HG03060 (cell line): ENCODE data around the gene KIF3A.

ENCODE experiments used
- ATAC-seq: cut with Tn5 transposase; IDR thresholded peaks from one replicate; pipeline ENCODE4 v1.9.1; 2021; ENCODE audit warnings: low read depth, moderate number of reproducible peaks; ENCODE audit not compliant: unreplicated experiment

KIF3A gene

GRCh38 chr5:132771503-132771998, 34.2 kb upstream of the KIF3A start:
- ATAC-seq, result no peak

- no peak for ATAC-seq
Observed at GRCh38 chr5:132770476-132771159, 33.3 kb upstream of the KIF3A start.

- ATAC-seq, result no peak
Observed at GRCh38 chr5:132768485-132768868, 31.1 kb upstream of the KIF3A start.

GRCh38 chr5:132767150-132767549, 29.8 kb upstream of the KIF3A start:
- ATAC-seq, result no peak

GRCh38 chr5:132766806-132767055, 29.4 kb upstream of the KIF3A start:
- no peak for ATAC-seq

GRCh38 chr5:132766020-132766805, 28.9 kb upstream of the KIF3A start:
- ATAC-seq, result no peak

- no peak for ATAC-seq
Observed at GRCh38 chr5:132765311-132766019, 28.1 kb upstream of the KIF3A start.

- ATAC-seq, result no peak
Observed at GRCh38 chr5:132764671-132765238, 27.4 kb upstream of the KIF3A start.

- ATAC-seq, result no peak
Observed at GRCh38 chr5:132764051-132764450, 26.7 kb upstream of the KIF3A start.

- ATAC-seq, result no peak
Observed at GRCh38 chr5:132763181-132764036, 26.1 kb upstream of the KIF3A start.

GRCh38 chr5:132762246-132763000, 25.1 kb upstream of the KIF3A start:
- ATAC-seq, result no peak

- no peak for ATAC-seq
Observed at GRCh38 chr5:132761321-132762240, 24.2 kb upstream of the KIF3A start.

- no peak for ATAC-seq
Observed at GRCh38 chr5:132760601-132761317, 23.4 kb upstream of the KIF3A start.

GRCh38 chr5:132760049-132760420, 22.7 kb upstream of the KIF3A start:
- ATAC-seq, result no peak

- no peak for ATAC-seq
Observed at GRCh38 chr5:132759114-132760048, 22.0 kb upstream of the KIF3A start.

- ATAC-seq, result no peak
Observed at GRCh38 chr5:132758451-132758850, 21.1 kb upstream of the KIF3A start.

- ATAC-seq, result no peak
Observed at GRCh38 chr5:132756542-132756941, 19.2 kb upstream of the KIF3A start.
